Adrenal gland (tissue), 5 donors: ENCODE measurements around the gene EXOSC1.

Experiments used
- POLR2A ChIP-seq, 2 donors: fragments of 450-650 bp; IDR thresholded peaks; one replicate each; pipeline ENCODE4 v1.6.1; 2017; ENCODE audit warnings: antibody characterized with exemption in 2 of 2, mild to moderate bottlenecking in 2 of 2, moderate library complexity in 1 of 2
- TF ChIP-seq, protein P1 (sequence below), 6 experiments: fragments of 450-650 bp in 4 of 6; fragments of 200-600 bp in 2 of 6; sonication (generic) in 1 of 6; IDR thresholded peaks; 1 replicate in 5 of 6; 2 replicates in 1 of 6; pipeline versions ENCODE4 v1.5.1 to v1.8.0; 2016 to 2021; ENCODE audit warnings: antibody characterized with exemption in 6 of 6, mild to moderate bottlenecking in 2 of 6, moderate library complexity in 1 of 6
- donor health status: DM: no; HTN: no; CAD: no.

DNA sequence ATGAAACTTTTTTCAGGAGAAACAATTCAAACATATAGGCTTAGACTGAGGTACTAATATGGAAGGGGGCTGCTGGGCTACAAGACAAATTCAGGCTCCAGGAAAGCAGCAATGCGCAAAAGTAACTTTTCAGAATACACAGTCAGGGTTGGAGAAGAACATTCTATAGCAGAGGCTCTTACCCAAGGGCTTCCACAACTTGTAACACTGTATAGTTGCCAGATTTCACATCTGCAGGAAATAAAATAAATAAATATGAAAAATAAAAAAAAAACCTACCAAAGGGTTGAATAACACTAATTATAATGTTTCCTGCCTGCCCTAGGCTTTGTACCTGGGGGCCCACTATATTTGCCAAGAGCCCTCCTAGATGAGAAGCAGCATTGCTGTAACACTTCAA is 38.1 kb upstream of the EXOSC1 start:
- TF ChIP-seq, protein P1, sequence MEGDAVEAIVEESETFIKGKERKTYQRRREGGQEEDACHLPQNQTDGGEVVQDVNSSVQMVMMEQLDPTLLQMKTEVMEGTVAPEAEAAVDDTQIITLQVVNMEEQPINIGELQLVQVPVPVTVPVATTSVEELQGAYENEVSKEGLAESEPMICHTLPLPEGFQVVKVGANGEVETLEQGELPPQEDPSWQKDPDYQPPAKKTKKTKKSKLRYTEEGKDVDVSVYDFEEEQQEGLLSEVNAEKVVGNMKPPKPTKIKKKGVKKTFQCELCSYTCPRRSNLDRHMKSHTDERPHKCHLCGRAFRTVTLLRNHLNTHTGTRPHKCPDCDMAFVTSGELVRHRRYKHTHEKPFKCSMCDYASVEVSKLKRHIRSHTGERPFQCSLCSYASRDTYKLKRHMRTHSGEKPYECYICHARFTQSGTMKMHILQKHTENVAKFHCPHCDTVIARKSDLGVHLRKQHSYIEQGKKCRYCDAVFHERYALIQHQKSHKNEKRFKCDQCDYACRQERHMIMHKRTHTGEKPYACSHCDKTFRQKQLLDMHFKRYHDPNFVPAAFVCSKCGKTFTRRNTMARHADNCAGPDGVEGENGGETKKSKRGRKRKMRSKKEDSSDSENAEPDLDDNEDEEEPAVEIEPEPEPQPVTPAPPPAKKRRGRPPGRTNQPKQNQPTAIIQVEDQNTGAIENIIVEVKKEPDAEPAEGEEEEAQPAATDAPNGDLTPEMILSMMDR (IDR thresholded peaks at IDR 0.05) = no peak
- no peak for TF ChIP-seq POLR2A (IDR thresholded peaks at IDR 0.05)
